Pancreas (tissue), 10 donors: ENCODE results near the gene ENTR1. TPM values are rescaled to one million over a fixed set of nuclear protein-coding genes. Genes with fewer than 3 reads are reported as not detected.
A peak's percentile ranks its signal among the peaks of the same experiment; 100 is the strongest.

ENCODE experiments used
- ATAC-seq, 4 donors: fragments of 200-7000 bp; cut with Tn5 transposase; one replicate each; pipeline versions ENCODE4 v1.8.0 to v1.9.1; 2020; ENCODE audit warnings: mild to moderate bottlenecking in 4 of 4, moderate library complexity in 4 of 4
- DNase-seq, 6 donors: peaks; one replicate each; pipeline ENCODE4 v3.0.0-alpha.2; 2020
- FAIRE-seq: peaks from 2 replicates; lab custom pipeline; 2012; peaks lifted over from hg19 to GRCh38; lab: Jason Lieb, UNC
- H3K27ac ChIP-seq, 4 donors: fragments of 200-600 bp; sonication (generic); 1 replicate in 3 of 4; 2 replicates in 1 of 4; pipeline versions ENCODE4 v1.5.0 to v1.8.0; 2020
- H3K27me3 ChIP-seq, 4 donors: fragments of 200-600 bp; one replicate each; pipeline ENCODE4 v1.8.0; 2021
- H3K36me3 ChIP-seq, 3 donors: fragments of 200-600 bp; sonication (generic) in 1 of 3; one replicate each; pipeline versions ENCODE4 v1.5.0 to v1.8.0; 2020 to 2021
- H3K4me1 ChIP-seq, 3 donors: fragments of 200-600 bp; one replicate each; pipeline ENCODE4 v1.8.0; 2021
- H3K4me3 ChIP-seq, 4 donors: fragments of 200-600 bp; sonication (generic) in 2 of 4; one replicate each; pipeline versions ENCODE4 v1.5.0 to v1.8.0; 2020 to 2021
- H3K9me3 ChIP-seq, 4 donors: fragments of 200-600 bp; one replicate each; pipeline ENCODE4 v1.8.0; 2021
- CTCF ChIP-seq, 4 donors: fragments of 200-600 bp; sonication (generic) in 3 of 4; IDR thresholded peaks; one replicate each; pipeline versions ENCODE4 v1.5.0 to v1.8.0; 2021; ENCODE audit warnings: antibody characterized with exemption in 4 of 4
- WGBS, 2 donors: extraction: QIAGEN DNeasy Blood & Tissue Kit; methylation state at CpG; one replicate each; pipeline ENCODE4 v1.1.7; 2013; 5-methylcytosine and 5-hydroxymethylcytosine counted together
- intact Hi-C, 3 donors: fragments of 100-400 bp; cut with DNase I; formaldehyde crosslinking; loops; one replicate each; pipeline versions ENCODE4 v1.11.1 to v1.14.2; 2022
- polyA plus RNA-seq, 2 donors: library from polyadenylated mRNA; stranded (reverse); fragments of 200-250 nt; gene quantifications; one replicate each; pipeline ENCODE4 v1.2.3, GENCODE V29; 2013
- total RNA-seq, 6 donors: library from RNA; stranded (reverse); fragmentation: NEBNext Ultra II Directional in 4 of 6; extraction: Animal tissue kit (Norgen Biotek cat#: 25700) in 4 of 6; gene quantifications; one replicate each; pipeline versions ENCODE4 v1.2.1 to v1.2.4, GENCODE V29; 2021 to 2023
- donor health status: healthy with polysubstance abuse.
- donor health status: DM: no; HTN: no; CAD: no; lungs with moderate emphysema.
- donor health status: DM: no; HTN: no; CAD: no.
- donor health status: control.
- donor health status: control.
- donor health status: Bipolar disorder and iron deficiency.
- donor health status: DM: yes; HTN: yes; CAD: no.
- donor health status: DM: no; HTN: no; CAD: no.
- donor health status: DM: no; HTN: no; CAD: no.
- donor health status: DM: yes; HTN: yes; CAD: no.

Gene ENTR1
- total and polyA plus RNA-seq, 8 donors, result 13.8 to 36.6 (median 22.2) TPM

GRCh38 chr9:136432591-136432990 is 22.2 kb upstream of the ENTR1 start:
- TF ChIP-seq CTCF (IDR thresholded peaks at IDR 0.05), result no peak
- Histone ChIP-seq H3K4me1 (peaks cover 0 to 10% (median 0%) of the 10 kb centered on the region in 3 donors), H3K4me3 (no peak overlapping the region), H3K36me3 (peaks cover 0 to 15% (median 7%) of the 10 kb centered on the region in 3 donors), H3K27ac (no peak overlapping the region), H3K9me3 (no peaks in the 10 kb centered on the region), H3K27me3 (no peaks in the 10 kb centered on the region)
- peak in 1 of 6 donors; percentile 65 for DNase-seq
- intact Hi-C loops, result no loop called here
- no peak for ATAC-seq
- WGBS, 2 donors, result 87 to 96% methylated on average over 26 of the region's 26 CpGs
- no peak for FAIRE-seq

- no peak overlapping the region for H3K4me3 ChIP-seq
- DNase-seq, result peak in 1 of 6 donors; percentile 57
- ATAC-seq, result no peak
- intact Hi-C loops, result no loop called here
- H3K27ac ChIP-seq, result no peak overlapping the region
- no peaks in the 10 kb centered on the region for H3K9me3 ChIP-seq
- WGBS, 2 donors, result 94% methylated on average over 33 to 36 of the region's 36 CpGs
- H3K27me3 ChIP-seq, result no peaks in the 10 kb centered on the region
- H3K4me1 ChIP-seq, result peaks cover 0 to 3% (median 0%) of the 10 kb centered on the region in 3 donors
- no peak for FAIRE-seq
- TF ChIP-seq CTCF (IDR thresholded peaks at IDR 0.05), result no peak
- H3K36me3 ChIP-seq, result peaks cover 0 to 15% (median 7%) of the 10 kb centered on the region in 3 donors
Observed at GRCh38 chr9:136431782-136432350, 21.5 kb upstream of the ENTR1 start.

GRCh38 chr9:136430588-136431234 is 20.3 kb upstream of the ENTR1 start:
- no peak overlapping the region for H3K27ac ChIP-seq
- no peaks in the 10 kb centered on the region for H3K9me3 ChIP-seq
- DNase-seq (peak in 1 of 6 donors; percentile 53), ATAC-seq (no peak), FAIRE-seq (no peak)
- no peaks in the 10 kb centered on the region for H3K4me1 ChIP-seq
- H3K36me3 ChIP-seq, result peaks cover 0 to 15% (median 7%) of the 10 kb centered on the region in 3 donors
- TF ChIP-seq CTCF (IDR thresholded peaks at IDR 0.05), result no peak
- no peaks in the 10 kb centered on the region for H3K27me3 ChIP-seq
- WGBS, 2 donors, result 93 to 94% methylated on average over 24 to 26 of the region's 29 CpGs
- intact Hi-C loops, result no loop called here
- no peak overlapping the region for H3K4me3 ChIP-seq

GRCh38 chr9:136429683-136430491 is 19.5 kb upstream of the ENTR1 start:
- 86 to 88% methylated on average over 32 of the region's 32 CpGs for WGBS, 2 donors
- Histone ChIP-seq H3K9me3 (no peaks in the 10 kb centered on the region), H3K27ac (no peak overlapping the region), H3K4me3 (no peak overlapping the region), H3K36me3 (peaks cover 0 to 15% (median 7%) of the 10 kb centered on the region in 3 donors), H3K27me3 (no peaks in the 10 kb centered on the region), H3K4me1 (no peaks in the 10 kb centered on the region)
- FAIRE-seq (no peak), ATAC-seq (no peak), DNase-seq (peak in 1 of 6 donors; percentile 56)
- TF ChIP-seq CTCF (IDR thresholded peaks at IDR 0.05), result no peak
- intact Hi-C loops, result no loop called here
